Measurements from ENCODE around the gene DHTKD1. TPM values are rescaled to one million over a fixed set of nuclear protein-coding genes. Genes with fewer than 3 reads are reported as not detected.

DHTKD1 gene
- total RNA-seq, 1 experiment from 2014 or later: 20.6 TPM

GRCh38 chr10:12154516-12154915 lies 85.8 kb downstream of the DHTKD1 start:
- intact Hi-C loops (cut with micrococcal nuclease): no loop called here
- TF ChIP-seq ZBTB33 (IDR thresholded peaks at IDR 0.05; ENCODE audit: extremely low read depth, insufficient replicate concordance, low read length): no peak
- no peak for TF ChIP-seq EZH2 (IDR thresholded peaks at IDR 0.05)
- no peak for TF ChIP-seq SP1 (IDR thresholded peaks at IDR 0.05; ENCODE audit: low read depth)
- no peak for TF ChIP-seq SRF (IDR thresholded peaks at IDR 0.05; ENCODE audit: low read depth)
- no peak for TF ChIP-seq ZNF274 (IDR thresholded peaks at IDR 0.05; ENCODE audit: low read depth, low read length)
- TF ChIP-seq ATF3 (IDR thresholded peaks at IDR 0.05): no peak
- no peak for TF ChIP-seq POLR2A (IDR thresholded peaks at IDR 0.05; ENCODE audit: borderline replicate concordance, extremely low read depth, insufficient read depth, insufficient read length)
- H3K27me3 ChIP-seq (ENCODE audit: insufficient read depth, low read length): no peaks in the 10 kb centered on the region
- no peak for DNase-seq (ENCODE audit: low read depth, low spot score)
- RAD21 ChIA-PET (ENCODE audit: low non-redundant PET in 1 of 2, low total read pairs in 2 of 2, uncharacterized antibody in 2 of 2, unreplicated experiment in 2 of 2): no interaction called here
- no peak overlapping the region for H2AFZ ChIP-seq (ENCODE audit: low read depth, low read length, poor library complexity, severe bottlenecking)
- no peak overlapping the region for H3K27ac ChIP-seq (ENCODE audit: low read depth, low read length)
- H3K9me3 ChIP-seq (ENCODE audit: control insufficient read depth in 1 of 2, insufficient read depth in 1 of 2, low read depth in 1 of 2, low read length in 2 of 2): no peaks in the 10 kb centered on the region
- no peaks in the 10 kb centered on the region for H3K4me1 ChIP-seq (ENCODE audit: control insufficient read depth in 1 of 2, insufficient read depth in 2 of 2, low read length in 2 of 2)
- no peak for ATAC-seq
- no peaks in the 10 kb centered on the region for H3K9me2 ChIP-seq (ENCODE audit: insufficient read depth)
- no peak overlapping the region for H3K9ac ChIP-seq (ENCODE audit: low read length)
- no peaks in the 10 kb centered on the region for H4K20me1 ChIP-seq (ENCODE audit: insufficient read depth)
- POLR2A ChIA-PET: no interaction called here
- peaks cover 0 to 5% of the 10 kb centered on the region in 2 experiments; a peak in 1 of 4 replicates for H3K36me3 ChIP-seq (ENCODE audit: control insufficient read depth in 1 of 2, insufficient read depth in 2 of 2, low read length in 2 of 2)
- CTCF ChIA-PET: no interaction called here
- H3K79me2 ChIP-seq (ENCODE audit: insufficient read depth, low read length): no peaks in the 10 kb centered on the region
- H3K4me2 ChIP-seq (ENCODE audit: low read length): no peak overlapping the region
- no TSS peak for BruUV-seq (replicated peaks)
- H3K4me3 ChIP-seq (replicated peaks in 1 of 2; ENCODE audit: low read depth in 1 of 2, low read length in 2 of 2): no peak overlapping the region

All from HCT116 (cell line).